Suprapubic skin (tissue), 3 donors: ENCODE measurements around the gene SYT8.

Experiments used
- CTCF ChIP-seq, 2 donors: fragments of 200-600 bp in 1 of 2; fragments of 450-650 bp in 1 of 2; sonication (generic) in 1 of 2; IDR thresholded peaks; one replicate each; pipeline ENCODE4 v1.5.1; 2016 to 2019; ENCODE audit warnings: antibody characterized with exemption in 2 of 2, mild to moderate bottlenecking in 1 of 2, moderate library complexity in 1 of 2
- POLR2A ChIP-seq, 2 donors: fragments of 450-650 bp; IDR thresholded peaks; one replicate each; pipeline ENCODE4 v1.6.1; 2017; ENCODE audit warnings: antibody characterized with exemption in 2 of 2, mild to moderate bottlenecking in 2 of 2, moderate library complexity in 2 of 2

GRCh38 chr11:1830322-1831223 lies 4.2 kb upstream of the SYT8 start:
- TF ChIP-seq CTCF (IDR thresholded peaks at IDR 0.05) (no peak), POLR2A (IDR thresholded peaks at IDR 0.05) (no peak)
